Thymus (tissue), 11 donors: ENCODE measurements around the gene OFD1. TPM values are rescaled to one million over a fixed set of nuclear protein-coding genes. Genes with fewer than 3 reads are reported as not detected.

Experiments
- DNase-seq, 9 donors: peaks; one replicate each; pipeline ENCODE4 v3.0.0-alpha.2; 2013; ENCODE audit warnings: low spot score in 9 of 9, low read depth in 6 of 9, missing footprints in 1 of 9
- H3K27ac ChIP-seq, 2 donors: one replicate each; pipeline ENCODE4 v1.5.1; 2013; ENCODE audit warnings: control low read depth in 1 of 2, low read depth in 1 of 2, low read length in 1 of 2, mild to moderate bottlenecking in 1 of 2, moderate library complexity in 1 of 2
- H3K27me3 ChIP-seq, 2 donors: one replicate each; pipeline ENCODE4 v1.5.1; 2013; ENCODE audit warnings: low read length in 1 of 2; ENCODE audit not compliant: control insufficient read depth in 2 of 2, insufficient read depth in 1 of 2
- H3K36me3 ChIP-seq, 2 donors: one replicate each; pipeline ENCODE4 v1.5.1; 2013; ENCODE audit warnings: low read length in 1 of 2, mild to moderate bottlenecking in 1 of 2, moderate library complexity in 1 of 2; ENCODE audit not compliant: control insufficient read depth in 2 of 2, insufficient read depth in 2 of 2
- H3K4me1 ChIP-seq, 2 donors: one replicate each; pipeline ENCODE4 v1.5.1; 2013; ENCODE audit warnings: low read length in 2 of 2; ENCODE audit not compliant: control insufficient read depth in 2 of 2, insufficient read depth in 2 of 2
- H3K4me3 ChIP-seq, 2 donors: one replicate each; pipeline ENCODE4 v1.5.1; 2013; ENCODE audit warnings: low read length in 2 of 2, control low read depth in 1 of 2, mild to moderate bottlenecking in 1 of 2
- H3K9me3 ChIP-seq, 2 donors: one replicate each; pipeline ENCODE4 v1.5.1; 2013; ENCODE audit warnings: low read length in 1 of 2, mild to moderate bottlenecking in 1 of 2; ENCODE audit not compliant: control insufficient read depth in 2 of 2, insufficient read depth in 1 of 2
- WGBS: extraction: QIAGEN DNeasy Blood & Tissue Kit; methylation state at CpG from one replicate; pipeline ENCODE4 v1.1.7; 2013; 5-methylcytosine and 5-hydroxymethylcytosine counted together
- polyA plus RNA-seq: library from polyadenylated mRNA; stranded (reverse); fragments of 200-250 nt; gene quantifications from one replicate; pipeline ENCODE4 v1.2.3, GENCODE V29; 2013
- total RNA-seq: library from RNA; stranded (reverse); fragments of 120-200 nt; gene quantifications from one replicate; pipeline ENCODE4 v1.2.4, GENCODE V29; 2013
- donor health status: healthy.

Gene OFD1
- total and polyA plus RNA-seq, 2 donors = 30.3 to 137 TPM

- DNase-seq = no peak
- no peaks in the 10 kb centered on the region for H3K9me3 ChIP-seq
- H3K4me3 ChIP-seq = no peak overlapping the region
- WGBS = 91% methylated on average over 1 of the region's 1 CpG
- peaks cover 0 to 3% of the 10 kb centered on the region in 2 donors for H3K4me1 ChIP-seq
- H3K27ac ChIP-seq = no peak overlapping the region
- H3K36me3 ChIP-seq = no peaks in the 10 kb centered on the region
- H3K27me3 ChIP-seq = peaks cover 0 to 7% of the 10 kb centered on the region in 2 donors
Observed at GRCh38 chrX:13698432-13698831, 36.1 kb upstream of the OFD1 start.

- H3K27me3 ChIP-seq = peaks cover 0 to 7% of the 10 kb centered on the region in 2 donors
- H3K4me1 ChIP-seq = peaks cover 0 to 3% of the 10 kb centered on the region in 2 donors
- no peaks in the 10 kb centered on the region for H3K9me3 ChIP-seq
- no peaks in the 10 kb centered on the region for H3K36me3 ChIP-seq
- no peak overlapping the region for H3K27ac ChIP-seq
- no peak for DNase-seq
- 96% methylated on average over 7 of the region's 7 CpGs for WGBS
- no peak overlapping the region for H3K4me3 ChIP-seq
Observed at GRCh38 chrX:13699183-13699826, 35.2 kb upstream of the OFD1 start.

- WGBS = 91% methylated on average over 4 of the region's 4 CpGs
- Histone ChIP-seq H3K36me3 (no peaks in the 10 kb centered on the region), H3K4me1 (no peaks in the 10 kb centered on the region), H3K4me3 (no peak overlapping the region), H3K27me3 (peaks cover 0 to 2% of the 10 kb centered on the region in 2 donors), H3K9me3 (no peaks in the 10 kb centered on the region), H3K27ac (no peak overlapping the region)
- DNase-seq = no peak
Observed at GRCh38 chrX:13700380-13700779, 34.2 kb upstream of the OFD1 start.

- Histone ChIP-seq H3K27me3 (peaks cover 0 to 2% of the 10 kb centered on the region in 2 donors), H3K27ac (no peak overlapping the region), H3K4me1 (no peaks in the 10 kb centered on the region), H3K36me3 (no peaks in the 10 kb centered on the region), H3K9me3 (no peaks in the 10 kb centered on the region), H3K4me3 (no peak overlapping the region)
- 86% methylated on average over 5 of the region's 5 CpGs for WGBS
- no peak for DNase-seq
Observed at GRCh38 chrX:13702111-13702789, 32.3 kb upstream of the OFD1 start.

GRCh38 chrX:13703135-13703534 is 31.4 kb upstream of the OFD1 start:
- peaks cover 0 to 2% of the 10 kb centered on the region in 2 donors for H3K27me3 ChIP-seq
- no peak overlapping the region for H3K27ac ChIP-seq
- no peak overlapping the region for H3K4me3 ChIP-seq
- 98% methylated on average over 3 of the region's 3 CpGs for WGBS
- H3K4me1 ChIP-seq = no peaks in the 10 kb centered on the region
- no peaks in the 10 kb centered on the region for H3K9me3 ChIP-seq
- no peak for DNase-seq
- no peaks in the 10 kb centered on the region for H3K36me3 ChIP-seq

GRCh38 chrX:13703589-13703988 is 31.0 kb upstream of the OFD1 start:
- no peaks in the 10 kb centered on the region for H3K4me1 ChIP-seq
- no peak overlapping the region for H3K4me3 ChIP-seq
- 94% methylated on average over 3 of the region's 3 CpGs for WGBS
- H3K27ac ChIP-seq = no peak overlapping the region
- H3K9me3 ChIP-seq = no peaks in the 10 kb centered on the region
- no peaks in the 10 kb centered on the region for H3K36me3 ChIP-seq
- peaks cover 0 to 2% of the 10 kb centered on the region in 2 donors for H3K27me3 ChIP-seq
- no peak for DNase-seq

- no peaks in the 10 kb centered on the region for H3K27me3 ChIP-seq
- over 99% methylated on average over 4 of the region's 4 CpGs for WGBS
- H3K4me1 ChIP-seq = no peaks in the 10 kb centered on the region
- no peak overlapping the region for H3K4me3 ChIP-seq
- H3K36me3 ChIP-seq = peaks cover 5 to 28% of the 10 kb centered on the region in 2 donors
- DNase-seq = no peak
- no peak overlapping the region for H3K27ac ChIP-seq
- no peaks in the 10 kb centered on the region for H3K9me3 ChIP-seq
Observed at GRCh38 chrX:13711141-13711540, 23.4 kb upstream of the OFD1 start.

- no peaks in the 10 kb centered on the region for H3K9me3 ChIP-seq
- H3K4me3 ChIP-seq = no peak overlapping the region
- H3K4me1 ChIP-seq = no peaks in the 10 kb centered on the region
- H3K27ac ChIP-seq = no peak overlapping the region
- no peaks in the 10 kb centered on the region for H3K27me3 ChIP-seq
- peaks cover 10 to 38% of the 10 kb centered on the region in 2 donors for H3K36me3 ChIP-seq
- 97% methylated on average over 9 of the region's 9 CpGs for WGBS
- no peak for DNase-seq
Observed at GRCh38 chrX:13716455-13716854, 18.1 kb upstream of the OFD1 start.

- peaks cover 8 to 34% of the 10 kb centered on the region in 2 donors for H3K36me3 ChIP-seq
- no peak for DNase-seq
- no peak overlapping the region for H3K27ac ChIP-seq
- H3K9me3 ChIP-seq = no peaks in the 10 kb centered on the region
- H3K27me3 ChIP-seq = no peaks in the 10 kb centered on the region
- H3K4me1 ChIP-seq = no peaks in the 10 kb centered on the region
- 93% methylated on average over 6 of the region's 6 CpGs for WGBS
- H3K4me3 ChIP-seq = no peak overlapping the region
Observed at GRCh38 chrX:13716905-13717304, 17.6 kb upstream of the OFD1 start.
